Measurements from ENCODE around the gene MACROD1. TPM values are rescaled to one million over a fixed set of nuclear protein-coding genes. Genes with fewer than 3 reads are reported as not detected.
A peak's percentile ranks its signal among the peaks of the same experiment; 100 is the strongest.

The MACROD1 gene
- total RNA-seq, 2 experiments from 2014 or later: 24.5 to 31.0 TPM

GRCh38 chr11:64185175-64185692 lies 19.3 kb upstream of the MACROD1 start:
- peak; percentile 54 for DNase-seq
- H3K27ac Mint-ChIP-seq: peak overlapping the region; percentile 96
- CTCF ChIA-PET: interaction anchor here (0.7 to 6.2 kb wide), 7 partner anchors 11 to 184 kb away, joined by 3 to 54 read pairs (median 5); partner anchors contain the start of genes FERMT3, NUDT22 and TRPT1
- peak overlapping the region; percentile 91 for H3K4me3 Mint-ChIP-seq
- H3K9me3 Mint-ChIP-seq: no peaks in the 10 kb centered on the region
- no peaks in the 10 kb centered on the region for H3K27me3 Mint-ChIP-seq
- H3K4me1 Mint-ChIP-seq (ENCODE audit: low read depth): peaks cover 35% of the 10 kb centered on the region
- intact Hi-C loops (cut with micrococcal nuclease): loop anchor here (1.0 to 2.0 kb wide), 5 partner anchors 18 to 120 kb away; partner anchors contain the start of genes ESRRA, FKBP2, MACROD1 and NUDT22
- peaks cover 13% of the 10 kb centered on the region for H3K36me3 Mint-ChIP-seq
- POLR2A ChIA-PET: interaction anchor here (0.6 to 5.7 kb wide), 15 partner anchors 10 to 211 kb away, joined by 3 to 111 read pairs (median 6); partner anchors contain the start of genes COX8A, FERMT3, FKBP2 and MACROD1

- peak overlapping the region; percentile 17 for H3K4me3 Mint-ChIP-seq
- H3K27ac Mint-ChIP-seq: no peak overlapping the region
- CTCF ChIA-PET: interaction anchor here (0.5 to 6.2 kb wide), 5 partner anchors 9 to 78 kb away, joined by 3 to 54 read pairs (median 6); partner anchors contain the start of gene FERMT3
These were observed 18.0 kb upstream of the MACROD1 start for GRCh38 chr11:64183890-64184289.

GRCh38 chr11:64181506-64182411 lies 15.8 kb upstream of the MACROD1 start:
- Mint-ChIP-seq H3K36me3 (peaks cover 3% of the 10 kb centered on the region), H3K4me3 (no peak overlapping the region), H3K4me1 (ENCODE audit: low read depth) (peaks cover 41% of the 10 kb centered on the region), H3K9me3 (no peaks in the 10 kb centered on the region), H3K27me3 (no peaks in the 10 kb centered on the region), H3K27ac (no peak overlapping the region)
- peak; percentile 68 for DNase-seq
- ChIA-PET CTCF (interaction anchor here (1.0 to 1.3 kb wide), 4 partner anchors 29 to 260 kb away, joined by 3 to 4 read pairs (median 4); no protein-coding TSS in a partner anchor), POLR2A (interaction anchor here (0.8 to 1.4 kb wide), 2 partner anchors 15 to 42 kb away, joined by 4 to 6 read pairs; no protein-coding TSS in a partner anchor)
- intact Hi-C loops (cut with micrococcal nuclease): no loop called here

More at GRCh38 chr11:64183890-64184289, 18.0 kb upstream of the MACROD1 start:
- intact Hi-C loops (cut with micrococcal nuclease): loop anchor here (2.0 kb wide), 1 partner anchor 17 kb away; the partner anchor contains the start of gene MACROD1
- POLR2A ChIA-PET: interaction anchor here (2.8 to 5.7 kb wide), 2 partner anchors 9 to 22 kb away, joined by 12 to 111 read pairs; partner anchors contain the start of gene FERMT3
- Mint-ChIP-seq H3K27me3 (no peaks in the 10 kb centered on the region), H3K36me3 (peaks cover 8% of the 10 kb centered on the region), H3K4me1 (ENCODE audit: low read depth) (peaks cover 29% of the 10 kb centered on the region), H3K9me3 (no peaks in the 10 kb centered on the region)
- DNase-seq: no peak

GRCh38 chr11:64180891-64181290 lies 15.0 kb upstream of the MACROD1 start:
- H3K27me3 Mint-ChIP-seq: no peaks in the 10 kb centered on the region
- POLR2A ChIA-PET: interaction anchor here (0.8 to 1.4 kb wide), 2 partner anchors 14 to 43 kb away, joined by 4 to 6 read pairs; no protein-coding TSS in a partner anchor
- H3K4me3 Mint-ChIP-seq: no peak overlapping the region
- no peaks in the 10 kb centered on the region for H3K9me3 Mint-ChIP-seq
- peaks cover 45% of the 10 kb centered on the region for H3K4me1 Mint-ChIP-seq (ENCODE audit: low read depth)
- CTCF ChIA-PET: interaction anchor here (1.0 to 1.3 kb wide), 2 partner anchors 181 to 259 kb away, joined by 3 to 4 read pairs; no protein-coding TSS in a partner anchor
- H3K27ac Mint-ChIP-seq: no peak overlapping the region
- DNase-seq: no peak
- intact Hi-C loops (cut with micrococcal nuclease): no loop called here
- H3K36me3 Mint-ChIP-seq: peaks cover 1% of the 10 kb centered on the region

GRCh38 chr11:64178951-64179639 lies 13.2 kb upstream of the MACROD1 start:
- intact Hi-C loops (cut with micrococcal nuclease): no loop called here
- ChIA-PET CTCF (no interaction called here), POLR2A (interaction anchor here (1.0 kb wide), 1 partner anchor 13 kb away, joined by 3 read pairs; no protein-coding TSS in a partner anchor)
- Mint-ChIP-seq H3K4me1 (ENCODE audit: low read depth) (peaks cover 42% of the 10 kb centered on the region), H3K36me3 (peaks cover 1% of the 10 kb centered on the region), H3K4me3 (no peak overlapping the region), H3K27ac (no peak overlapping the region), H3K9me3 (peaks cover 2% of the 10 kb centered on the region), H3K27me3 (no peaks in the 10 kb centered on the region)
- DNase-seq: no peak

- Mint-ChIP-seq H3K9me3 (peaks cover 8% of the 10 kb centered on the region), H3K4me3 (no peak overlapping the region)
- CTCF ChIA-PET: no interaction called here
These were observed 12.3 kb upstream of the MACROD1 start for GRCh38 chr11:64178203-64178602.

GRCh38 chr11:64176751-64177150 lies 10.8 kb upstream of the MACROD1 start:
- no peaks in the 10 kb centered on the region for H3K27me3 Mint-ChIP-seq
- CTCF ChIA-PET: no interaction called here
- peaks cover 6% of the 10 kb centered on the region for H3K36me3 Mint-ChIP-seq

More at GRCh38 chr11:64178203-64178602, 12.3 kb upstream of the MACROD1 start:
- intact Hi-C loops (cut with micrococcal nuclease): no loop called here
- H3K36me3 Mint-ChIP-seq: peaks cover 6% of the 10 kb centered on the region
- POLR2A ChIA-PET: no interaction called here
- H3K4me1 Mint-ChIP-seq (ENCODE audit: low read depth): peaks cover 35% of the 10 kb centered on the region
- H3K27ac Mint-ChIP-seq: no peak overlapping the region
- H3K27me3 Mint-ChIP-seq: no peaks in the 10 kb centered on the region
- no peak for DNase-seq

GRCh38 chr11:64173616-64174355 lies 7.9 kb upstream of the MACROD1 start:
- Mint-ChIP-seq H3K4me1 (ENCODE audit: low read depth) (peaks cover 22% of the 10 kb centered on the region), H3K36me3 (peaks cover 6% of the 10 kb centered on the region), H3K27me3 (no peaks in the 10 kb centered on the region), H3K9me3 (peaks cover 8% of the 10 kb centered on the region), H3K4me3 (no peak overlapping the region), H3K27ac (no peak overlapping the region)
- DNase-seq: no peak
- ChIA-PET POLR2A (no interaction called here), CTCF (interaction anchor here (2.1 kb wide), 1 partner anchor 12 kb away, joined by 8 read pairs; the partner anchor contains the start of gene STIP1)
- intact Hi-C loops (cut with micrococcal nuclease): no loop called here

More at GRCh38 chr11:64176751-64177150, 10.8 kb upstream of the MACROD1 start:
- peaks cover 8% of the 10 kb centered on the region for H3K9me3 Mint-ChIP-seq
- no peak for DNase-seq
- POLR2A ChIA-PET: no interaction called here
- H3K4me1 Mint-ChIP-seq (ENCODE audit: low read depth): peaks cover 29% of the 10 kb centered on the region
- no peak overlapping the region for H3K27ac Mint-ChIP-seq
- no peak overlapping the region for H3K4me3 Mint-ChIP-seq
- intact Hi-C loops (cut with micrococcal nuclease): no loop called here

- Mint-ChIP-seq H3K4me3 (no peak overlapping the region), H3K9me3 (peaks cover 8% of the 10 kb centered on the region), H3K27ac (no peak overlapping the region), H3K4me1 (ENCODE audit: low read depth) (peaks cover 6% of the 10 kb centered on the region), H3K27me3 (no peaks in the 10 kb centered on the region), H3K36me3 (peaks cover 6% of the 10 kb centered on the region)
- POLR2A ChIA-PET: no interaction called here
- intact Hi-C loops (cut with micrococcal nuclease): no loop called here
- CTCF ChIA-PET: interaction anchor here (0.8 kb wide), 1 partner anchor 131 kb away, joined by 3 read pairs; no protein-coding TSS in a partner anchor
- DNase-seq: no peak
These were observed 4.5 kb upstream of the MACROD1 start for GRCh38 chr11:64170419-64170818.

- no peaks in the 10 kb centered on the region for H3K9me3 Mint-ChIP-seq
- POLR2A ChIA-PET: interaction anchor here (1.0 to 1.1 kb wide), 2 partner anchors 21 to 139 kb away, joined by 3 to 6 read pairs; partner anchors contain the start of gene STIP1
- DNase-seq: peak; percentile 22
- intact Hi-C loops (cut with micrococcal nuclease): no loop called here
- peak overlapping the region; percentile 75 for H3K4me3 Mint-ChIP-seq
- H3K27ac Mint-ChIP-seq: no peak overlapping the region
- peaks cover 15% of the 10 kb centered on the region for H3K4me1 Mint-ChIP-seq (ENCODE audit: low read depth)
- CTCF ChIA-PET: interaction anchor here (0.7 to 4.7 kb wide), 4 partner anchors 13 to 136 kb away, joined by 3 to 20 read pairs (median 4); no protein-coding TSS in a partner anchor
- no peaks in the 10 kb centered on the region for H3K27me3 Mint-ChIP-seq
- H3K36me3 Mint-ChIP-seq: no peaks in the 10 kb centered on the region
These were observed 452 bp downstream of the MACROD1 start for GRCh38 chr11:64165481-64165841.
